HG03066 (cell line): Measurements from ENCODE around the gene COPS4.
"Not testable (repeated sequence)": the region's sequence is repeated elsewhere in the genome, so short reads cannot be mapped to it uniquely, and the experiment has no call there.

Source experiments
- ATAC-seq: cut with Tn5 transposase; IDR thresholded peaks from one replicate; pipeline ENCODE4 v1.9.1; 2021; ENCODE audit warnings: low read depth; ENCODE audit not compliant: unreplicated experiment

Gene COPS4

GRCh38 chr4:83034630-83035494, at the start of gene COPS4:
Gene COPS4 (plus strand): TSS chr4:83035183. CDS start chr4:83035225, 42 bp downstream.
- peak; percentile 98 for ATAC-seq

GRCh38 chr4:82987519-82987918, 47.5 kb upstream of the COPS4 start:
- ATAC-seq, result not testable (repeated sequence)

GRCh38 chr4:82988323-82988832, 46.6 kb upstream of the COPS4 start:
- no peak for ATAC-seq

- peak; percentile 89 for ATAC-seq
Measured at GRCh38 chr4:82989575-82990429, 45.2 kb upstream of the COPS4 start.

GRCh38 chr4:82994834-82995233, 40.1 kb upstream of the COPS4 start:
- ATAC-seq, result no peak

- no peak for ATAC-seq
Measured at GRCh38 chr4:82998898-82999297, 36.1 kb upstream of the COPS4 start.

GRCh38 chr4:83002329-83002728, 32.7 kb upstream of the COPS4 start:
- ATAC-seq, result no peak

GRCh38 chr4:83003044-83003791, 31.8 kb upstream of the COPS4 start:
- not testable (repeated sequence) for ATAC-seq

- ATAC-seq, result no peak
Measured at GRCh38 chr4:83009529-83009928, 25.5 kb upstream of the COPS4 start.

- no peak for ATAC-seq
Measured at GRCh38 chr4:83010111-83010521, 24.9 kb upstream of the COPS4 start.

GRCh38 chr4:83010522-83011318, 24.3 kb upstream of the COPS4 start, which contains the start of gene LIN54:
Gene LIN54 (minus strand): TSS chr4:83010823. CDS start chr4:82984844, 25,979 bp downstream.
- ATAC-seq, result peak; percentile 42

- ATAC-seq, result no peak
Measured at GRCh38 chr4:83011689-83012199, 23.2 kb upstream of the COPS4 start.

- peak; percentile 7 for ATAC-seq
Measured at GRCh38 chr4:83012200-83012686, 22.7 kb upstream of the COPS4 start.

- ATAC-seq, result peak; percentile 79
Measured at GRCh38 chr4:83012687-83013419, 22.1 kb upstream of the COPS4 start.

- no peak for ATAC-seq
Measured at GRCh38 chr4:83013420-83013867, 21.5 kb upstream of the COPS4 start.

- ATAC-seq, result no peak
Measured at GRCh38 chr4:83013902-83014301, 21.1 kb upstream of the COPS4 start.

GRCh38 chr4:83019794-83020494, 15.0 kb upstream of the COPS4 start:
- peak; percentile 66 for ATAC-seq
